Measurements from ENCODE around the gene UNC5A.

DNA sequence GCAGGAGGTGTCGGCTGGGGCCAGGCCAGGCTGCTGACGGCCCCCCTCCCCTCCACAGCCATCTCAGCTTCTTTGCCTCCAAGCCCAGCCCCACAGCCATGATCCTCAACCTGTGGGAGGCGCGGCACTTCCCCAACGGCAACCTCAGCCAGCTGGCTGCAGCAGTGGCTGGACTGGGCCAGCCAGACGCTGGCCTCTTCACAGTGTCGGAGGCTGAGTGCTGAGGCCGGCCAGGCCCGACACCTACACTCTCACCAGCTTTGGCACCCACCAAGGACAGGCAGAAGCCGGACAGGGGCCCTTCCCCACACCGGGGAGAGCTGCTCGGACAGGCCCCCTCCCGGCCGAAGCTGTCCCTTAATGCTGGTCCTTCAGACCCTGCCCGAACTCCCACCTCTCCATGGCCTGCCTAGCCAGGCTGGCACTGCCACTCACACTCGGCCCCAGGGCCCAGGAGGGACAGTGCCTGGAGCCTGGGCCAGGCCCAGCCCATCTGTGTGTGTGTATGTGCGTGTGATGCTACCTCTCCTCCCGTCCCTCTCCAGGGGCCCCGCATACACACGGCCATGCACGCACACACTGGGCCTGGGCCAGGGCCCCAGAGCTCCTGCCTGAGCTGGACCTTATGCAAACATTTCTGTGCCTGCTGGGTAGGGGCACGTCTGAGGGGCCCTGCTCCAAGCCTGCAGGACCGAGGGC is 69.5 kb downstream of the UNC5A start:
- TF ChIP-seq EZH2 (IDR thresholded peaks at IDR 0.05), result no peak
- TF ChIP-seq POLR2A (IDR thresholded peaks at IDR 0.05; ENCODE audit: borderline replicate concordance, extremely low read depth, insufficient read depth, insufficient read length), result no peak
- TF ChIP-seq JUND (IDR thresholded peaks at IDR 0.05), result no peak
- TF ChIP-seq, protein P1, sequence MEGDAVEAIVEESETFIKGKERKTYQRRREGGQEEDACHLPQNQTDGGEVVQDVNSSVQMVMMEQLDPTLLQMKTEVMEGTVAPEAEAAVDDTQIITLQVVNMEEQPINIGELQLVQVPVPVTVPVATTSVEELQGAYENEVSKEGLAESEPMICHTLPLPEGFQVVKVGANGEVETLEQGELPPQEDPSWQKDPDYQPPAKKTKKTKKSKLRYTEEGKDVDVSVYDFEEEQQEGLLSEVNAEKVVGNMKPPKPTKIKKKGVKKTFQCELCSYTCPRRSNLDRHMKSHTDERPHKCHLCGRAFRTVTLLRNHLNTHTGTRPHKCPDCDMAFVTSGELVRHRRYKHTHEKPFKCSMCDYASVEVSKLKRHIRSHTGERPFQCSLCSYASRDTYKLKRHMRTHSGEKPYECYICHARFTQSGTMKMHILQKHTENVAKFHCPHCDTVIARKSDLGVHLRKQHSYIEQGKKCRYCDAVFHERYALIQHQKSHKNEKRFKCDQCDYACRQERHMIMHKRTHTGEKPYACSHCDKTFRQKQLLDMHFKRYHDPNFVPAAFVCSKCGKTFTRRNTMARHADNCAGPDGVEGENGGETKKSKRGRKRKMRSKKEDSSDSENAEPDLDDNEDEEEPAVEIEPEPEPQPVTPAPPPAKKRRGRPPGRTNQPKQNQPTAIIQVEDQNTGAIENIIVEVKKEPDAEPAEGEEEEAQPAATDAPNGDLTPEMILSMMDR (IDR thresholded peaks at IDR 0.05 in 2 of 3, conservative IDR thresholded peaks at IDR 0.05 in 1 of 3; ENCODE audit: borderline replicate concordance in 1 of 3, insufficient read depth in 1 of 3, low read depth in 2 of 3, low read length in 2 of 3), result no peak
- no peak for TF ChIP-seq YY1 (IDR thresholded peaks at IDR 0.05; ENCODE audit: extremely low read depth, insufficient replicate concordance, low read depth, low read length)
- no peak for TF ChIP-seq POLR2AphosphoS5 (IDR thresholded peaks at IDR 0.05; ENCODE audit: low read depth, low read length)
- no peak for TF ChIP-seq SRF (IDR thresholded peaks at IDR 0.05; ENCODE audit: low read depth)
- no peak for TF ChIP-seq CBX3 (IDR thresholded peaks at IDR 0.05; ENCODE audit: low read depth)
